ENCODE measurements around the gene ZSWIM7. TPM values are rescaled to one million over a fixed set of nuclear protein-coding genes. Genes with fewer than 3 reads are reported as not detected.

The ZSWIM7 gene
- total RNA-seq, 6 donors from 2014 or later: 20.8 to 30.7 (median 23.4) TPM

- peak overlapping the region in 1 of 4 donors; percentile 17 for H3K27ac ChIP-seq
- ATAC-seq (ENCODE audit: low FRiP score in 2 of 2): no peak
- peak overlapping the region in 3 of 4 donors; percentile 50 to 63 (median 60) for H3K4me3 ChIP-seq
Observed at GRCh38 chr17:15946611-15947120, 52.8 kb downstream of the ZSWIM7 start.

GRCh38 chr17:15945527-15946191 is 53.8 kb downstream of the ZSWIM7 start:
- no peaks in the 10 kb centered on the region for H3K27me3 ChIP-seq
- DNase-seq: peak in 1 of 2 donors; percentile 88
- H3K4me3 ChIP-seq: peak overlapping the region; percentile 50 to 63 (median 56)
- TF ChIP-seq POLR2A (IDR thresholded peaks at IDR 0.05) (no peak), CTCF (IDR thresholded peaks at IDR 0.05) (no peak), POLR2AphosphoS5 (IDR thresholded peaks at IDR 0.05) (no peak), EP300 (IDR thresholded peaks at IDR 0.05) (no peak)
- H3K36me3 ChIP-seq: no peaks in the 10 kb centered on the region
- no peaks in the 10 kb centered on the region for H3K9me3 ChIP-seq
- ATAC-seq (ENCODE audit: low FRiP score in 2 of 2): peak; percentile 15 to 36
- H3K27ac ChIP-seq: peak overlapping the region in 3 of 4 donors; percentile 23 to 43 (median 37)
- WGBS, 2 donors: 2 to 23% methylated on average over 5 to 19 of the region's 64 CpGs
- H3K4me1 ChIP-seq: peaks cover 18 to 44% (median 36%) of the 10 kb centered on the region in 4 donors

More at GRCh38 chr17:15946611-15947120, 52.8 kb downstream of the ZSWIM7 start:
- no peaks in the 10 kb centered on the region for H3K36me3 ChIP-seq
- DNase-seq: peak in 1 of 2 donors; percentile 10
- peaks cover 18 to 44% (median 36%) of the 10 kb centered on the region in 4 donors for H3K4me1 ChIP-seq
- whole genome bisulfite sequencing, 2 donors: 42 to 56% methylated on average over 8 to 9 of the region's 9 CpGs
- TF ChIP-seq POLR2A (IDR thresholded peaks at IDR 0.05) (no peak), CTCF (IDR thresholded peaks at IDR 0.05) (no peak), EP300 (IDR thresholded peaks at IDR 0.05) (no peak), POLR2AphosphoS5 (IDR thresholded peaks at IDR 0.05) (no peak)
- H3K9me3 ChIP-seq: no peaks in the 10 kb centered on the region
- H3K27me3 ChIP-seq: no peaks in the 10 kb centered on the region

GRCh38 chr17:15944759-15945526 is 54.6 kb downstream of the ZSWIM7 start, which contains the start of gene ADORA2B:
Gene ADORA2B (plus strand): TSS chr17:15945130. CDS start chr17:15945249, 119 bp downstream.
- Histone ChIP-seq H3K4me3 (peak within 1 kb of the TSS; percentile 50 to 63 (median 56)), H3K27ac (peak within 1 kb of the TSS in 3 of 4 donors; percentile 23 to 43 (median 37)), H3K9me3 (no peaks in the 10 kb centered on the region), H3K27me3 (no peaks in the 10 kb centered on the region), H3K4me1 (peaks cover 18 to 44% (median 36%) of the 10 kb centered on the region in 4 donors), H3K36me3 (no peaks in the 10 kb centered on the region)
- DNase-seq: peak; percentile 79 to 95
- TF ChIP-seq CTCF (IDR thresholded peaks at IDR 0.05) (peak; percentile 37 to 80 (median 70)), POLR2A (IDR thresholded peaks at IDR 0.05) (peak in 1 of 4 donors; percentile 55), POLR2AphosphoS5 (IDR thresholded peaks at IDR 0.05) (no peak), EP300 (IDR thresholded peaks at IDR 0.05) (no peak)
- ATAC-seq (ENCODE audit: low FRiP score in 2 of 2): peak; percentile 69 to 90
- 1% methylated on average over 32 to 50 of the region's 88 CpGs for WGBS, 2 donors

- Histone ChIP-seq H3K36me3 (no peaks in the 10 kb centered on the region), H3K4me3 (peak overlapping the region; percentile 50 to 63 (median 56)), H3K4me1 (peaks cover 18 to 44% (median 36%) of the 10 kb centered on the region in 4 donors), H3K27me3 (no peaks in the 10 kb centered on the region), H3K9me3 (no peaks in the 10 kb centered on the region), H3K27ac (peak overlapping the region in 2 of 4 donors; percentile 37 to 43)
- WGBS, 2 donors: 35 to 36% methylated on average over 25 of the region's 40 CpGs
- no peak for DNase-seq
- no peak for TF ChIP-seq POLR2A (IDR thresholded peaks at IDR 0.05)
- no peak for TF ChIP-seq EP300 (IDR thresholded peaks at IDR 0.05)
- TF ChIP-seq CTCF (IDR thresholded peaks at IDR 0.05): no peak
- no peak for TF ChIP-seq POLR2AphosphoS5 (IDR thresholded peaks at IDR 0.05)
- no peak for ATAC-seq (ENCODE audit: low FRiP score in 2 of 2)
Observed at GRCh38 chr17:15943971-15944758, 55.3 kb downstream of the ZSWIM7 start.

Data from upper lobe of left lung (tissue), 6 donors.